Posterior vena cava (tissue), 2 donors: ENCODE results near the gene SPRR1B. TPM values are rescaled to one million over a fixed set of nuclear protein-coding genes. Genes with fewer than 3 reads are reported as not detected.
A peak's percentile ranks its signal among the peaks of the same experiment; 100 is the strongest.
"Not testable (repeated sequence)": the region's sequence is repeated elsewhere in the genome, so short reads cannot be mapped to it uniquely, and the experiment has no call there.

Source experiments
- DNase-seq: peaks from one replicate; pipeline ENCODE4 v3.0.0-alpha.2; 2020; ENCODE audit warnings: low spot score
- intact Hi-C, 2 donors: fragments of 100-400 bp; cut with DNase I; formaldehyde crosslinking; loops; one replicate each; pipeline versions ENCODE4 v1.14.1 to v1.14.2; 2022 to 2023
- long read RNA-seq, 2 donors: library from polyadenylated mRNA; unstranded; transcript quantifications; one replicate each; pipeline ENCODE4 v2.0.0, GENCODE V29; 2020 to 2021
- total RNA-seq, 2 donors: library from RNA; stranded (reverse); fragmentation: NEBNext Ultra II Directional; extraction: Animal tissue kit (Norgen Biotek cat#: 25700); gene quantifications; one replicate each; pipeline ENCODE4 v1.2.1, GENCODE V29; 2021
- donor health status: DM: yes; HTN: yes; CAD: no.
- donor health status: DM: yes; HTN: yes; CAD: no.

Gene SPRR1B, protein sequence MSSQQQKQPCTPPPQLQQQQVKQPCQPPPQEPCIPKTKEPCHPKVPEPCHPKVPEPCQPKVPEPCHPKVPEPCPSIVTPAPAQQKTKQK
- not detected for total RNA-seq
- long read RNA-seq, donor 1 = 0 reads
- long read RNA-seq, donor 2 = 0 reads

DNA sequence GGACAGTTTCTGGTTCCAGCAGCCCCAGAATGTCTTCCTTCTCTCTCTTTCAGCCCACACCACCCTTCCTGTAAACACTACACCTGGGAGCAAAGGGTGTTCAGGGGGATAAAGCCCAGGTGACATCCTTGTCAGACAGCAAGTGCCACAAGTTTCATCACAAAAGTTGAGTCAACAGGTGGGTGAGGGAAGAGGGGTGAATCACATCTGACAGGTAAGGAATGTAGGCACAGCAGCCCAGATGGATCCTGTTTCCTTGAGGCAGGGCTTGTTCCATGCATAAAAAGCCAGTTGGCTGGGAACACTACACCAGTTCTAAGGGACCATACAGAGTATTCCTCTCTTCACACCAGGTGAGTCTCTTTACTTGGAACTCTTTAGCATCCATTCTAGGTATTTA lies at the start of gene SPRR1B:
SPRR1B (plus strand) TSS at position 309 of the 400 bp plus-strand sequence. CDS start 1,143 bp downstream, outside the sequence.
- intact Hi-C loops = no loop called here

DNA sequence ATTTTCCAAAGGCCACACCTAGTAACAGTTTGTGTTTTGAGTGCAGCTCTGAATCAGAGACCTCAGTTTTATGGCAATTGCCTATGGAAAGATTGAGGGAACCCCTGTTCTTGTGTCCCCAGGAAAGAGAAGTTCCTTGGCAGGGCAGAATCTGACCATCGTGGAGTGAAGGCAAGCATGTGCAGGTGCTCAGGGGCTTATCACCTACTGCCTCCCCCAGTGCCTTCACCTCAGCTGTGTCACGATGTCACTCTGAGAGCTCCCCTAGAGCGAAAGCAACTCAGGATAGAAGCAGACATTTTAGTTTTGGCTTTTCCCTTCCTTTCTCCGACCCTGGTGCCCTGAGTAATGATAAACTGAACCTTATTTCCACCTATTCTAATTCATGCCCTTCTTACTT lies 48.9 kb upstream of the SPRR1B start:
- intact Hi-C loops = no loop called here
- no peak for DNase-seq

More for the DNA sequence above, at the start of gene SPRR1B:
- DNase-seq = no peak

DNA sequence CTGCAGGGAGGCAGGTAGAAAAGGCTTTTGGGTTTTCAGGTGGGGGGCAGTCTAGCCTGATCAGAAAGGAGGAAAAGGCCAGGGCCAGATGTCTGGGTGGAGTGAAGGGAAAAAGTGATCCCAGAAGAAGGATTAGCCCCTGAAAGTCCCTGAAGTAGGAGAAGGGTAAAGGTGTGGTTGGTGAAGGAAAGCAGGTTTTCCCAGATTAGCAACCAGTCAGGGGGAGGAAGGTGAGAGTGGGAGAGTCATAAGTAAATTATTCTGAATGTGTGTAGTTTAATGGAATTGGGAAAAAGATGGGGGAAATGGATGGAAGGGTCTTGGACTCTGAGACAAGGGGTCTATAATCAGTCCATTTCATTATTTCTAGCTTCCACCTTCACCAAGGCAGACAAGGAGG lies 47.8 kb upstream of the SPRR1B start:
- intact Hi-C loops = no loop called here

DNA sequence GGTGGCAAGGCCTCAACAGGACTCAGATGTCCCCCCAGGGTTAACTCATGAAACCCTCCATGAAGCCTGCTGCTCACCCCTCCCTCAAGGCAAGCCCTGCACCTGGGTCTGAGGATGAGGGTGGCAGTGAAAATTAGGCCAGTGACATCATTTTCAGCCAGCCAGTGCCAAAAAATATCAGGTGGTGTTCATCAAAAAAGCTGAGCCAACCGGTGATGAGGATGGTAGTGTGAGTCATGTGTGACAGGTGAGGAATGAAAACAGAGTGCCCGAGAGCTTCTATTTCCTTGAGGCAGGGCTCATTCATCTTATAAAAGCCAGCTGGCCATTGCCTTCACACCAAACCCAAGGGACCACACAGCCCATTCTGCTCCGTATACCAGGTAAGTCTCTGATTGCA lies 47.3 kb upstream of the SPRR1B start, which contains the start of gene SPRR1A:
SPRR1A (plus strand) TSS at position 339 of the 400 bp plus-strand sequence. CDS start 1,150 bp downstream, outside the sequence.
- no peak for DNase-seq
- intact Hi-C loops = no loop called here

More for the DNA sequence above, 47.8 kb upstream of the SPRR1B start:
- DNase-seq = no peak

DNA sequence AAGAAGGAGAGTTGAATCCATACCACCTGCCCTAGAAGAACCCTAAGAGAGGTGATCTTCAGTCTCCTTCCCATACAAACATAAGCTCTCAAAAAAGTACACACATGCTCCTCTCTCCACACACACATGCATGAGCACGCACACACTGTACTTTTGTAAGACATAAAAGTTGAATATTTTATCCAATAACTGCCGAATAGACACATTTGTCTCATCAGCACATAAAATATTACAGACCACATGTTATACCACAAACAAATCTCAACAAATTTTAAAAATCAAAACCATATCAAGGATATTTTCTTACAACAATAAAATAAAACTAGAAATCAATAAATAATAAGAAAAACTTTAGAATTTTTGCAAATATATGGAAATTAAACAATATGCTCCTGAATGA lies 44.4 kb upstream of the SPRR1B start:
- intact Hi-C loops = no loop called here
- no peak for DNase-seq

DNA sequence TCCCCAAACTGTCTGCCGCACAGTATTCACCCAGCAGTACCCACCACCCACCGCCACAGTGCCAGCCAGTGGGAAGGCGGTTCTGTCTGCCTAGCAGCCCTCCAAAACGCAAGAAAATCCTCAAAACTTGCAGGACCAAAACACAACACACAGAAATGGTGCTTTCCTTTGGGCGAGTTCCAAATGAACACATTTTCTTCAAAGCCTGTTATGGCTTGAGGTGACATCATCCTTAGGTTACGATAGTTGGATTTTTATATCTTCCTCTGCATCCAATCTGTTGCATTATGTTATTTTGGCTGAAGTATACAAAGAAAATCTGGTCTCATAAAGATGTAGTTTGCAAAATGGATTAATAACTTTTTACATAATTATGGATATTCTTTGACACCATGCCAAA lies 37.8 kb upstream of the SPRR1B start:
- intact Hi-C loops = no loop called here
- DNase-seq = no peak

DNA sequence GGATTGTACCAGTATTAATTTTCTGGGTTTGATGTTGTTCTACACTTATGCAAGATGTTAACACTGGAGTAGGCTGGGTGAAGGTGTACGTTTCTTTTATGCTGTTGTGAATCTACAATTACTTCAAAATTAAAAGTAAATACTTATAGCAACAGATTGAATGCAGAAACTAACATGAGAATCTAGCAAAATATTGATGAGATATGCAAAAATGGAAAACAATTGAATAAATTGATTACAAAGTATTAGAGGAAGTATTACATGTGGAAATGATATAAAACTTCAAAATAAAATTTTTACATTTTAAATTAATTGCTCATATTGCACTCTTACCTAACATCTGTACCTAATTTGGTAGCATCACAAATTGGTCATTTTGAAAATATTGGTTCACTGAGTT lies 35.2 kb upstream of the SPRR1B start:
- intact Hi-C loops = no loop called here
- no peak for DNase-seq

DNA sequence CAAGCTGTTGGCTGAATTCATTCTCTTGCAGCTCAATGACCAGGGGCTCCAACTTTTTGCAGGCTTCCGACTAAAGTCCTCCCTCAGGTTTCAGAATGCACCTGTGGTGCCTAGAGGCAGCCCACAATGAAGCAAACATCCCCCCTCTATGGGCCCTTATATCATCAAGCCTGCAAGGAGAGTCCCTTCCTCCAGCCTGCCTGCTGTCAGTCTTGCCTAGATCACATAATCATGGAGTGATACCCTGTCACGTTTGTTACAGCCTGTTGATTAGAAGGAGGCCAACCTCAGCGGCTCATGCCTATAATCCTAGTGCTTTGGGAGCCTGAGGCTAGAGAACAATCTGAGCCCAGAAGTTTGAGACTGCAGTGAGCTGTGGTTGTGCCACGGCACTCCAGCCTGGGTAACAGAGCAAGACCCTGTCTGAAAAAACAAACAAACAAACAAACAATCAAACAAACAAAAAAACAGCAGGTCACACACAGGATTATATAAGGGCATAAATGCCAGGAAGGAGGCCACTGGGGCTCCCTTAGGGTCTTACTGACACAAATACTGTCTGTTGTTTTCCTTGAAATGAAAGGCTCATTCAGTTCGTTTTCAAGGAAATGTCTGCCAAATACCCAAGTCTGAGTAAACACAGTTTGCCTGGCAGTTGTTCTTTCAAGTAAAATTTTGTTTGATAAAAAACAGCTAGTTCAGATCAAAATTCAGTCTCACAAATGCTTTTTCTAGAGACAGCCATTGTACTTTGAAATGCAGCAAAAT lies 34.2 kb upstream of the SPRR1B start:
- no peak for DNase-seq
- intact Hi-C loops = no loop called here

DNA sequence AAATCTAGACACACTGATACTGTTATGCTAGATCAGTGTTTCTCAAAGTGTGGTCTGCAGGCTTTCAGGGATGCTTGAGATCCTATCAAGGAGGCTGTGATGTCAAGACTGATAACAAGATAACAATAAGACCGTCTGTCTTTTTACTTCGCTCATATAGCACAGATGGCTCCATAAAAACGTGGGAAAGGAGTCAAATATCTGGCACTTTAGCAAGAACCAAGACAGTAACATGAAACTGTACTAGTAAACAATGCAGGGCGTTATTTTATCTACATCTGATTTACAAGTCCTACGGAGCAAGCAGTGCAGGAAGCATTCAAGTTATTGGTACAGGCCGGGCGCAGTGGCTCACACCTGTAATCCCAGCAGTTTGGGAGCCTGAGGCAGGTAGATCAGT lies 33.1 kb upstream of the SPRR1B start:
- intact Hi-C loops = no loop called here
- no peak for DNase-seq

DNA sequence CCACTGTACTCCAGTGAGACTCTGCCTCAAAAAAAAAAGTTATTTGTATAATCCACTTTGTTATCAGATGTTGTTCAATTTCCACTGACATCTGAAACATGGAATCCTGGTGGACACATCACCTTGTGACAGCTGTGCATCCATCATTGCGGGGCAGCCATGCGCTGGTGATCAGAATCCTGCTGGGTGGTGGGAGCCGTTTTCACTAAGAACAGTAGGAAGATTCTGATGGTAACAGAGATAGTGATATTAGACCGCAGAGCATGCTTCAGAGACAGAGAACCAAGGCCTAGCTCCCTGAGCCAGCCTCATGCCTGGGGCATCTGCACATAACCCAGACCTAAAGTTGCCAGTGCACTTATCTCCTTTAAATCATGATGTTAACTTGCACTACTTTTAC lies 32.5 kb upstream of the SPRR1B start:
- DNase-seq = no peak
- intact Hi-C loops = no loop called here

DNA sequence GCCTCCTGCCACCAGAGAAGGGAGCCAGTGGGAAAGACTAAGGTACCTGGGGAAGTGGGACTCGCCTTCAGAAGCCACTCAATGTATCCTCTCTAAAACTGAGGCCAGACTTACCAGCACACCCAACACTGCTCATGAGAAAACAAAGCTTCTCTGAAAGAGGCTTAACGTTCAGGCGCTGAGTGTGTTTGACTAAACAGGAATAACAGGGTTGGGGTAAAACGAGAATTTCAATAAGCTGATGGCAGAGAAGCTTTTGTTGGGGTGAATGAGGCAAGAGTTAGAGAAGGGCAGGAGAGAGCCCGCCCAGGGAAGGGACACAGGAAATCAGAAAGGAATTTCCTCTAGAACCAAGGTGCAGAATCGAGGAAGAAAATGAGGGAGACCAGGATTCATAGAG lies 31.2 kb upstream of the SPRR1B start:
- intact Hi-C loops = no loop called here
- no peak for DNase-seq

DNA sequence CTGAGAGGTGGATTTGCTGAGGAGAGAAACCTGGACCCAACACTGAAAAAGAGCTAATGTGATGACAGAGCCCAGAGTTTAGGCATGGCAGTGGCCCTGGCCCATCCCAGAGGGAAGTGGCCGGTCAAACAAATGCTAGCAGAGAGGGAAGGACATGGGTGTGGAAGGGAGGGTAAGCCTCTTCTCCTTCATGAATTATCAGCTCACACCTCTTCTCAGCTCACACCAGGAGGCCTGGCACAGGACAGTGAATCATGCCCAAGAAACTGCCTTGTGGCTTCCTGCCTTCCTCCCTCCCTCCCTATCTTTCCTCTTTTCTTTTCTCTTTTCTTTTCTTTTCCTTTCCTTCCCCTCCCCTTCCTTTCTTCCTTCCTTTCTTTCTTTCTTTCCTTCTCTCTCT lies 30.7 kb upstream of the SPRR1B start:
- intact Hi-C loops = no loop called here
- DNase-seq = peak; percentile 29

DNA sequence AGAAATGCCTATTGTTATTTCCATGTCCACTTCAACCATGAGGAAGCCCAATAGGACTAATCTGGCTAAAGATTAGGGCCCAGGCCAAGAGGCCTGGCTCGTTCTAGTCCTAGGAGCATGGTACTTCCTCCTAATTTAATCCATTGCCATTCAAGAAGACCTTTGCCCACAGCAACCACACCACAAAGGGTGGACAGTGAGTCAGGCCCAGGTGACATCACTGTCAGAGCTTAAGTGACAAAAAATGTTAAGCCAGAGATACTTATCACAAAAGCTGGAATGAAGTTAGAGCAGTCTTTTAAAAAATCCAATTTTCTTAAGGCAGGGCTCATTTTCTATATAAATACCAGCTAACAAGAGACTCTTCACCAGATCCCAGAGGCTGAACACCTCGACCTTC lies 29.6 kb upstream of the SPRR1B start, which contains the start of gene SPRR3:
SPRR3 (plus strand) TSS at position 368 of the 400 bp plus-strand sequence. CDS start 1,272 bp downstream, outside the sequence.
- no peak for DNase-seq

DNA sequence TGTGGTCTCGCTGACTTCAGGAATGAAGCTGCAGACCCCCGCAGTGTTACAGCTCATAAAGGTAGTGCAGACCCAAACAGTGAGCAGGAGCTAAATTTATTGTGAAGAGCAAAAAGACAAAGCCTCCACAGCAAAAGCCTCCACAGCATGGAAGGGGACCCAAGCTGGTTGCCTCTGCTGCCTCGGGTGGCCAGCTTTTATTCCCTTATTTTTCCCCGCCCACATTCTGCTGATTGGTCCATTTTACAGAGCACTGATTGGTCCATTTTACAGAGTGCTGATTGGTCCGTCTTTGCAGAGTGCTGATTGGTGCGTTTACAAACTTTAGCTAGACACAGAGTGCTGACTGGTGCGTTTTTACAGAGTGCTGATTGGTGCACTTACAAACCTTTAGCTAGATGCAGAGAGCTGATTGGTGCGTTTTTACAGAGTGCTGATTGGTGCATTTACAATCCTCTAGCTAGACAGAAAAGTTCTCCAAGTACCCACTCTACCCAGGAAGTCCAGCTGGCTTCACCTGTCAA lies 19.7 kb upstream of the SPRR1B start:
- DNase-seq, intact Hi-C loops: not testable (repeated sequence)

More for the DNA sequence above, 29.6 kb upstream of the SPRR1B start, which contains the start of gene SPRR3:
- intact Hi-C loops = no loop called here

DNA sequence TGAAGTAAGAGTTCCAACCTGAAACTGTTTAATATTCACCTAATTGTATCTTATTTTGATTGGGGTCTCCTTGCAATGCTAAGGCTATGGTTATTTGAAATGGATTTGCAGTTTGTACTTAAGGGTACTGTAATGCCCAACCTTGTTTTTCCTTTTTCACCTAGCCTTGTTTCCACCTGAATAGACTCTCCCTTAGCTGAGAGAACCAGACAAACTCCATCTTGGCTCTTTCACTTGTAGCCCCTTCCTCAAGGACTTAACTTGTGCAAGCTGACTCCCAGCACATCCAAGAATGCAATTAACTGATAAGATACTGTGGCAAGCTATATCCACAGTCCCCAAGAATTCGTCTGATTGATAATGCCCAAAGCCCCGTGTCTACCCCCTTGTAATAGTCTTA lies 9.2 kb upstream of the SPRR1B start:
- DNase-seq, intact Hi-C loops: not testable (repeated sequence)

DNA sequence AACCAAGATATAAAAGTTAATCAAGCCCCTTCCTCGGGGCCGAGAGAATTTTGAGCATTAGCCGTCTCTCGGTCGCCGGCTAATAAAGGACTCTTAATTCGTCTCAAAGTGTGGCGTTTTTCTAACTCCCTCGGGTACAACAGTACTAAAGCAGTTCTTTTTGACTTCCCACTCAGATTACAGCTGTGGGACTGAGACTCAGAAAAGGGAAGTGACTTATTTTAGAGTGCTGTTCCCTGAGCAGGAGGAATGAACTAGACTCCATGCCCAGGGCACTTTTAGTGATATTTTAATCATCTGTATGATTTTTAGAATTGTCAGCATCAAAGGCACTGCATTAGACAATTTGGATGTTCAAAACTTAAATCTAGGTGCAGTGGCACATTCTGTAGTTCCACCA lies 8.7 kb upstream of the SPRR1B start:
- DNase-seq, intact Hi-C loops: not testable (repeated sequence)

DNA sequence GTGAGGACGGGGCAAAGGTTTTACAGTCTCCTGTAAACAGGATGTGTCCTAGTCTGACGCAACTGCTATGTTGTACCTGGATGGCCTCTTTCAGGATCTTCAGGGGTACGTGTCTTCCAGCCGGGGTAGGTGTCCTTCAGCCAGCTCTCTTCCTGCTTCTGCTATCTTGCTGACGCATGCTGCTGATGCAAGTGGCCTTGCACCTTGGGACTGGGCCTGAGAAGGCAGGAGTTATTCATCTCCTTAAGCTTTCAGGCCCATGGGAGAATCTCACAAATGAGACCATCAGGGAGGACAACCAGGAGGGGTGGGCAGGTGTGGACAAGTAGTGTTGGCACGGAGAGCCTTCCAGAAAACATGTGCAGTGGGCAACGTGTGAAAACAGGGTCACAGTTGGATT lies 7.9 kb upstream of the SPRR1B start:
- no peak for DNase-seq
- intact Hi-C loops = no loop called here

DNA sequence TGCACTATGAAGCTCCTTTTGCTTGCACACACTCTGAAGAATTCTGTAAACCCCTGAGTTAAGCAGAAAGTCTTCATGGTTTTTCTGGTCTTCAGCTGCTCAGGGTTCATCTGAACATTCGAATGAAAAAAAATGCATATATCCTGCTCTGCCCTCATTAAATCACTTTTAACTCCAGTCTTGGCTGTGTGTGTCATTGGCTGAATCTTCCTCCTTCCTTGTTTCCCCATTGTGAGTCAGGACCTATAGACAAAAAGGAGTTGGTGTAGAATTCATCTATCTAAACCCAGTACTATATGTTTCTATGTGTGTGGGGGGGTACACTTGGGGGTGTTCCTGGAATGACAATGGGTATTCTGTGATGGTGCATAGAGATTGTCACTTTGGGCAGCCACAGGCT lies 6.6 kb upstream of the SPRR1B start:
- DNase-seq = no peak
- intact Hi-C loops = no loop called here

DNA sequence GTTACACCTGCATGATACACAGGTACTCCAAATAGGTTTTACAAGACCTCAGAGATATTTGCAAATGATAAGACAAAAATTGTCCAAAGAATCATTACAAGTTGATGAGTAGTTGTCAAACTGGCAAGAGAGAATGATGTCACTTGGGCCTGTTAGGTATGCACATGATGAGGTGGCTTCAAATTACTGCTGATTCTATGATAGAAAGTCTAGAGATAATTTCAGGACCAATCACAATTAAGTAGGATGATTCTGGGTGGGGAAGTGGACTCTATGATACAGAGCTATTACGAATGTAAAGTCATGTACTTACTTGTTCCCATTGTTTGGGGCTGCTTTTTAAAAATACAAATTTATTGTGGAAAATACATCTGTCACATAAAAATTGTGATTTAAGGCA lies 5.2 kb upstream of the SPRR1B start:
- no peak for DNase-seq
- intact Hi-C loops = no loop called here

DNA sequence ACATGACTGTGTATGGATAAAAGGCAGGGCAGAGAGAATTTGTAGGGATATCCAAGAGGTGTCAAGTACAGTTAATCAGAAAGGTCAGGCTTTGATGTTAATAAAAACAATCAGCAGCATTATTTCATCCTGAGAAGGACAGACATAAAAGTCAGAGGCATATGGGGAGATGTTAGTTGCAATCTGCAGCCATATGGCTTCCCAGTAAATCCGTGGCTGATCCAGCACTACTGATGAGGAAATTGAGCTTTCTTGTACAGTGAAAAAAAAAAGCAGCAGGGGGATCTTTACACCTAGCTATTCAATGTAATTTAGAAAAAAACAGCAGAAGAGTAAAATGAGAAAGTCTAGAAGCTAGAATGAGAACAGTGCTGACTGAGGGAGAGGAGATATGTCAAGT lies 2.2 kb upstream of the SPRR1B start:
- DNase-seq = no peak
- intact Hi-C loops = no loop called here

DNA sequence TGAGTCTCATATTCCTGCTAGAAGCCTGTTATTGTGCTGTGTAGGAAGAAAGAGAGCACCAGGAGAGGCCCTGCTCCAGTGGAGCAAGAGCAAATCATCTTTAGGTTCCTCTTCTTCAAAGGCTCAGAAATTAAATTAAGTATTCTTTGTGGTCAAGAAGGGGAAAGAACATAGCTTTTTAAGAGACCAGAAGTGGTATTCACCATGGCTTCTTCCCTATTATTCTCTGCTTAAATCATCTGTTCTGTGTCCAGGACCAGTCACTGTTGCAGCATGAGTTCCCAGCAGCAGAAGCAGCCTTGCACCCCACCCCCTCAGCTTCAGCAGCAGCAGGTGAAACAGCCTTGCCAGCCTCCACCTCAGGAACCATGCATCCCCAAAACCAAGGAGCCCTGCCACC lies 1.1 kb downstream of the SPRR1B start:
- no peak for DNase-seq
- intact Hi-C loops = no loop called here
